Thyroid gland (tissue), 4 donors: Measurements from ENCODE around the gene SH3D19. TPM values are rescaled to one million over a fixed set of nuclear protein-coding genes. Genes with fewer than 3 reads are reported as not detected.
A peak's percentile ranks its signal among the peaks of the same experiment; 100 is the strongest.

Experiments used
- DNase-seq, 2 donors: peaks; one replicate each; pipeline ENCODE4 v3.0.0-alpha.2; 2019
- H3K27ac ChIP-seq, 3 donors: fragments of 200-600 bp; sonication (generic); 1 replicate in 2 of 3; 2 replicates in 1 of 3; pipeline ENCODE4 v1.5.1; 2016 to 2019; ENCODE audit warnings: mild to moderate bottlenecking in 1 of 3, moderate library complexity in 1 of 3
- H3K27me3 ChIP-seq: fragments of 200-600 bp; sonication (generic); one replicate; pipeline ENCODE4 v1.5.1; 2019
- H3K36me3 ChIP-seq, 2 donors: fragments of 200-600 bp; sonication (generic); one replicate each; pipeline ENCODE4 v1.5.1; 2016 to 2019
- H3K4me1 ChIP-seq, 2 donors: fragments of 200-600 bp; sonication (generic); one replicate each; pipeline ENCODE4 v1.5.1; 2017 to 2019
- H3K4me3 ChIP-seq, 3 donors: fragments of 200-600 bp; sonication (generic); replicated peaks in 1 of 3; 1 replicate in 2 of 3; 2 replicates in 1 of 3; pipeline ENCODE4 v1.5.1; 2016; ENCODE audit warnings: mild to moderate bottlenecking in 1 of 3
- H3K9me3 ChIP-seq: fragments of 200-600 bp; sonication (generic); one replicate; pipeline ENCODE4 v1.5.1; 2017
- CTCF ChIP-seq, 6 experiments: fragments of 200-600 bp in 3 of 6; fragments of 450-650 bp in 3 of 6; sonication (generic) in 3 of 6; IDR thresholded peaks; one replicate each; pipeline ENCODE4 v1.5.1; 2016 to 2019; ENCODE audit warnings: antibody characterized with exemption in 6 of 6, mild to moderate bottlenecking in 2 of 6, inconsistent platforms in 1 of 6, moderate library complexity in 1 of 6
- POLR2A ChIP-seq, 2 donors: fragments of 450-650 bp; IDR thresholded peaks; one replicate each; pipeline ENCODE4 v1.6.1; 2017; ENCODE audit warnings: antibody characterized with exemption in 2 of 2, mild to moderate bottlenecking in 2 of 2, moderate library complexity in 1 of 2
- WGBS, 2 donors: methylation state at CpG; one replicate each; pipeline ENCODE4 v1.1.5; 2017; 5-methylcytosine and 5-hydroxymethylcytosine counted together
- intact Hi-C: fragments of 100-400 bp; cut with DNase I; formaldehyde crosslinking; loops from one replicate; pipeline ENCODE4 v1.15.1; 2023
- total RNA-seq, 4 donors: library from RNA; depleted of rRNA; stranded (reverse); fragments of >200 nt; gene quantifications; one replicate each; pipeline ENCODE4 v1.2.3, GENCODE V29; 2016

SH3D19 gene
- total RNA-seq, 4 donors from 2014 or later: 82.0 to 143 (median 113) TPM

- intact Hi-C loops: no loop called here
- H3K4me3 ChIP-seq: no peak overlapping the region
- no peak for TF ChIP-seq POLR2A (IDR thresholded peaks at IDR 0.05)
- TF ChIP-seq CTCF (IDR thresholded peaks at IDR 0.05): no peak
- no peak for DNase-seq
- H3K9me3 ChIP-seq: no peaks in the 10 kb centered on the region
- H3K4me1 ChIP-seq: peaks cover 12 to 14% of the 10 kb centered on the region in 2 donors
- H3K36me3 ChIP-seq: peaks cover 28 to 48% of the 10 kb centered on the region in 2 donors
- no peak overlapping the region for H3K27ac ChIP-seq
- WGBS, 2 donors: 99% methylated on average over 5 of the region's 5 CpGs
- no peaks in the 10 kb centered on the region for H3K27me3 ChIP-seq
Observed at GRCh38 chr4:151105454-151106032, 219.9 kb downstream of the SH3D19 start.

- DNase-seq: no peak
- 98 to 100% methylated on average over 1 of the region's 1 CpG for WGBS, 2 donors
- no peaks in the 10 kb centered on the region for H3K9me3 ChIP-seq
- no peak for TF ChIP-seq CTCF (IDR thresholded peaks at IDR 0.05)
- TF ChIP-seq POLR2A (IDR thresholded peaks at IDR 0.05): no peak
- intact Hi-C loops: no loop called here
- no peak overlapping the region for H3K4me3 ChIP-seq
- H3K27me3 ChIP-seq: no peaks in the 10 kb centered on the region
- peaks cover 15 to 16% of the 10 kb centered on the region in 2 donors for H3K4me1 ChIP-seq
- no peak overlapping the region for H3K27ac ChIP-seq
- peaks cover 28 to 48% of the 10 kb centered on the region in 2 donors for H3K36me3 ChIP-seq
Observed at GRCh38 chr4:151104621-151105020, 220.8 kb downstream of the SH3D19 start.

- WGBS, 2 donors: 83 to 87% methylated on average over 2 of the region's 2 CpGs
- H3K4me1 ChIP-seq: peaks cover 16 to 17% of the 10 kb centered on the region in 2 donors
- H3K27me3 ChIP-seq: no peaks in the 10 kb centered on the region
- no peak overlapping the region for H3K4me3 ChIP-seq
- no peak for TF ChIP-seq POLR2A (IDR thresholded peaks at IDR 0.05)
- peaks cover 28 to 48% of the 10 kb centered on the region in 2 donors for H3K36me3 ChIP-seq
- no peaks in the 10 kb centered on the region for H3K9me3 ChIP-seq
- H3K27ac ChIP-seq: no peak overlapping the region
- DNase-seq: no peak
- intact Hi-C loops: no loop called here
Observed at GRCh38 chr4:151103758-151104157, 221.6 kb downstream of the SH3D19 start.

- Histone ChIP-seq H3K27ac (peak overlapping the region in 1 of 3 donors; percentile 97), H3K36me3 (peaks cover 28 to 36% of the 10 kb centered on the region in 2 donors), H3K9me3 (no peaks in the 10 kb centered on the region), H3K27me3 (no peaks in the 10 kb centered on the region), H3K4me3 (peak overlapping the region; percentile 21 to 76 (median 65)), H3K4me1 (peaks cover 26 to 33% of the 10 kb centered on the region in 2 donors)
- intact Hi-C loops: no loop called here
- 11 to 12% methylated on average over 3 of the region's 3 CpGs for WGBS, 2 donors
- no peak for TF ChIP-seq CTCF (IDR thresholded peaks at IDR 0.05)
- no peak for TF ChIP-seq POLR2A (IDR thresholded peaks at IDR 0.05)
- no peak for DNase-seq
Observed at GRCh38 chr4:151100531-151100930, 224.9 kb downstream of the SH3D19 start.

- no peak for DNase-seq
- WGBS, 2 donors: 0% methylated on average over 9 to 13 of the region's 13 CpGs
- TF ChIP-seq CTCF (IDR thresholded peaks at IDR 0.05) (no peak), POLR2A (IDR thresholded peaks at IDR 0.05) (no peak)
- no peaks in the 10 kb centered on the region for H3K27me3 ChIP-seq
- intact Hi-C loops: loop anchor here (10.0 kb wide), 1 partner anchor 85 kb away; the partner anchor contains the start of gene LRBA
- H3K36me3 ChIP-seq: peaks cover 28 to 31% of the 10 kb centered on the region in 2 donors
- peak overlapping the region; percentile 88 to 97 (median 89) for H3K27ac ChIP-seq
- H3K9me3 ChIP-seq: no peaks in the 10 kb centered on the region
- peaks cover 26 to 34% of the 10 kb centered on the region in 2 donors for H3K4me1 ChIP-seq
- peak overlapping the region; percentile 21 to 76 (median 65) for H3K4me3 ChIP-seq
Observed at GRCh38 chr4:151099976-151100417, 225.4 kb downstream of the SH3D19 start.
